ENCODE measurements around the gene DTX4.

Gene DTX4

DNA sequence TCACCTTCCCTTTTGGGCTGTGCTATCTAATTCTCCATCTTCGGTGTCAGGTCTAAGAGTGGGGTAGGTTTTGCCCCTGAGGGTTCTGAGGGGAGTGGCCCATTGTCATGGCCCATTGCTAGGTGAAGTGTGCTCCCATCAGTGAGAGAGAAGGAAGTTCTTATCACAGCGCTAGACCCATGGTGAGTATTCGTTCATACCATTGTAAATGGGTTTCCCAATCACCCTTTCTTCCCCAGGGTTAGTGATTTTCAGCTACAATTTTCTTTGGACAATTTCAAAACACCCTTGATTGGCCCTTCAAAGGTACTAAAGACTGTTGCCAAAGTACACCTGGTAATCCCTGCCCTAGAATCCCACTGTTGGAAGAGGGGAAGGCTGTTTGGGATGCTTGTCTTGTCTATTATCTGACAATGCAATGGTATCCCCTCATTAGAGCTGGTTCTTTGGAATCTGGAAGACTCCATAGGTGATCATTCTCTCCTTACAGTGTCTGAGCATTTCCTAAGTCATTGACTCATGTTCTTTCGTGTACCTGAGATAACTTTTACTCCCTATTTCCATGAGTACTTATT, 20.6 kb downstream of the DTX4 start:
- POLR2A ChIA-PET = no interaction called here
- H3K9me3 ChIP-seq (ENCODE audit: control insufficient read depth, insufficient read depth, low read depth, low read length) = no peaks in the 10 kb centered on the region
- H3K4me1 ChIP-seq (ENCODE audit: control insufficient read depth, insufficient read depth, low read length) = no peaks in the 10 kb centered on the region
- TF ChIP-seq ZNF670 (tag by site-specific recombination; IDR thresholded peaks at IDR 0.05; ENCODE audit: low read depth) = no peak
- TF ChIP-seq, protein P1, sequence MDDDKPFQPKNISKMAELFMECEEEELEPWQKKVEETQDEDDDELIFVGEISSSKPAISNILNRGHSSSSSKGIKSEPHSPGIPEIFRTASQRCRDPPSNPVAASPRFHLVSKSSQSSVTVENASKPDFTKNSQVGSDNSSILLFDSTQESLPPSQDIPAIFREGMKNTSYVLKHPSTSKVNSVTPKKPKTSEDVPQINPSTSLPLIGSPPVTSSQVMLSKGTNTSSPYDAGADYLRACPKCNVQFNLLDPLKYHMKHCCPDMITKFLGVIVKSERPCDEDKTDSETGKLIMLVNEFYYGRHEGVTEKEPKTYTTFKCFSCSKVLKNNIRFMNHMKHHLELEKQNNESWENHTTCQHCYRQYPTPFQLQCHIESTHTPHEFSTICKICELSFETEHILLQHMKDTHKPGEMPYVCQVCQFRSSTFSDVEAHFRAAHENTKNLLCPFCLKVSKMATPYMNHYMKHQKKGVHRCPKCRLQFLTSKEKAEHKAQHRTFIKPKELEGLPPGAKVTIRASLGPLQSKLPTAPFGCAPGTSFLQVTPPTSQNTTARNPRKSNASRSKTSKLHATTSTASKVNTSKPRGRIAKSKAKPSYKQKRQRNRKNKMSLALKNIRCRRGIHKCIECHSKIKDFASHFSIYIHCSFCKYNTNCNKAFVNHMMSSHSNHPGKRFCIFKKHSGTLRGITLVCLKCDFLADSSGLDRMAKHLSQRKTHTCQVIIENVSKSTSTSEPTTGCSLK (tag by site-specific recombination; IDR thresholded peaks at IDR 0.05) = no peak
- TF ChIP-seq, protein P2, sequence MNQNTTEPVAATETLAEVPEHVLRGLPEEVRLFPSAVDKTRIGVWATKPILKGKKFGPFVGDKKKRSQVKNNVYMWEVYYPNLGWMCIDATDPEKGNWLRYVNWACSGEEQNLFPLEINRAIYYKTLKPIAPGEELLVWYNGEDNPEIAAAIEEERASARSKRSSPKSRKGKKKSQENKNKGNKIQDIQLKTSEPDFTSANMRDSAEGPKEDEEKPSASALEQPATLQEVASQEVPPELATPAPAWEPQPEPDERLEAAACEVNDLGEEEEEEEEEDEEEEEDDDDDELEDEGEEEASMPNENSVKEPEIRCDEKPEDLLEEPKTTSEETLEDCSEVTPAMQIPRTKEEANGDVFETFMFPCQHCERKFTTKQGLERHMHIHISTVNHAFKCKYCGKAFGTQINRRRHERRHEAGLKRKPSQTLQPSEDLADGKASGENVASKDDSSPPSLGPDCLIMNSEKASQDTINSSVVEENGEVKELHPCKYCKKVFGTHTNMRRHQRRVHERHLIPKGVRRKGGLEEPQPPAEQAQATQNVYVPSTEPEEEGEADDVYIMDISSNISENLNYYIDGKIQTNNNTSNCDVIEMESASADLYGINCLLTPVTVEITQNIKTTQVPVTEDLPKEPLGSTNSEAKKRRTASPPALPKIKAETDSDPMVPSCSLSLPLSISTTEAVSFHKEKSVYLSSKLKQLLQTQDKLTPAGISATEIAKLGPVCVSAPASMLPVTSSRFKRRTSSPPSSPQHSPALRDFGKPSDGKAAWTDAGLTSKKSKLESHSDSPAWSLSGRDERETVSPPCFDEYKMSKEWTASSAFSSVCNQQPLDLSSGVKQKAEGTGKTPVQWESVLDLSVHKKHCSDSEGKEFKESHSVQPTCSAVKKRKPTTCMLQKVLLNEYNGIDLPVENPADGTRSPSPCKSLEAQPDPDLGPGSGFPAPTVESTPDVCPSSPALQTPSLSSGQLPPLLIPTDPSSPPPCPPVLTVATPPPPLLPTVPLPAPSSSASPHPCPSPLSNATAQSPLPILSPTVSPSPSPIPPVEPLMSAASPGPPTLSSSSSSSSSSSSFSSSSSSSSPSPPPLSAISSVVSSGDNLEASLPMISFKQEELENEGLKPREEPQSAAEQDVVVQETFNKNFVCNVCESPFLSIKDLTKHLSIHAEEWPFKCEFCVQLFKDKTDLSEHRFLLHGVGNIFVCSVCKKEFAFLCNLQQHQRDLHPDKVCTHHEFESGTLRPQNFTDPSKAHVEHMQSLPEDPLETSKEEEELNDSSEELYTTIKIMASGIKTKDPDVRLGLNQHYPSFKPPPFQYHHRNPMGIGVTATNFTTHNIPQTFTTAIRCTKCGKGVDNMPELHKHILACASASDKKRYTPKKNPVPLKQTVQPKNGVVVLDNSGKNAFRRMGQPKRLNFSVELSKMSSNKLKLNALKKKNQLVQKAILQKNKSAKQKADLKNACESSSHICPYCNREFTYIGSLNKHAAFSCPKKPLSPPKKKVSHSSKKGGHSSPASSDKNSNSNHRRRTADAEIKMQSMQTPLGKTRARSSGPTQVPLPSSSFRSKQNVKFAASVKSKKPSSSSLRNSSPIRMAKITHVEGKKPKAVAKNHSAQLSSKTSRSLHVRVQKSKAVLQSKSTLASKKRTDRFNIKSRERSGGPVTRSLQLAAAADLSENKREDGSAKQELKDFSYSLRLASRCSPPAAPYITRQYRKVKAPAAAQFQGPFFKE (tag by site-specific recombination; IDR thresholded peaks at IDR 0.05; ENCODE audit: borderline replicate concordance) = no peak
- no peak for TF ChIP-seq ZBTB17 (tag by site-specific recombination; IDR thresholded peaks at IDR 0.05)
- no peak for TF ChIP-seq ZNF10 (tag by site-specific recombination; IDR thresholded peaks at IDR 0.05)
- TF ChIP-seq ZSCAN16 (tag by site-specific recombination; IDR thresholded peaks at IDR 0.05) = no peak
- TF ChIP-seq ZNF558 (tag by site-specific recombination; IDR thresholded peaks at IDR 0.05) = no peak
- TF ChIP-seq, protein P3, sequence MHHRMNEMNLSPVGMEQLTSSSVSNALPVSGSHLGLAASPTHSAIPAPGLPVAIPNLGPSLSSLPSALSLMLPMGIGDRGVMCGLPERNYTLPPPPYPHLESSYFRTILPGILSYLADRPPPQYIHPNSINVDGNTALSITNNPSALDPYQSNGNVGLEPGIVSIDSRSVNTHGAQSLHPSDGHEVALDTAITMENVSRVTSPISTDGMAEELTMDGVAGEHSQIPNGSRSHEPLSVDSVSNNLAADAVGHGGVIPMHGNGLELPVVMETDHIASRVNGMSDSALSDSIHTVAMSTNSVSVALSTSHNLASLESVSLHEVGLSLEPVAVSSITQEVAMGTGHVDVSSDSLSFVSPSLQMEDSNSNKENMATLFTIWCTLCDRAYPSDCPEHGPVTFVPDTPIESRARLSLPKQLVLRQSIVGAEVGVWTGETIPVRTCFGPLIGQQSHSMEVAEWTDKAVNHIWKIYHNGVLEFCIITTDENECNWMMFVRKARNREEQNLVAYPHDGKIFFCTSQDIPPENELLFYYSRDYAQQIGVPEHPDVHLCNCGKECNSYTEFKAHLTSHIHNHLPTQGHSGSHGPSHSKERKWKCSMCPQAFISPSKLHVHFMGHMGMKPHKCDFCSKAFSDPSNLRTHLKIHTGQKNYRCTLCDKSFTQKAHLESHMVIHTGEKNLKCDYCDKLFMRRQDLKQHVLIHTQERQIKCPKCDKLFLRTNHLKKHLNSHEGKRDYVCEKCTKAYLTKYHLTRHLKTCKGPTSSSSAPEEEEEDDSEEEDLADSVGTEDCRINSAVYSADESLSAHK (tag by site-specific recombination; IDR thresholded peaks at IDR 0.05) = no peak
- H3K27ac ChIP-seq (ENCODE audit: extremely low read depth, low read depth, low read length) = no peak overlapping the region
- CTCF ChIA-PET = interaction anchor here (0.6 to 1.7 kb wide), 5 partner anchors 10 to 189 kb away, joined by 3 to 8 read pairs (median 3); partner anchors contain the start of gene DTX4
- peaks cover 0 to 71% of the 10 kb centered on the region in 2 experiments; a peak in 1 of 3 replicates for H3K36me3 ChIP-seq (ENCODE audit: control insufficient read depth in 2 of 2, insufficient read depth in 1 of 2, low read length in 2 of 2)
- H3K4me3 ChIP-seq (ENCODE audit: low read depth, low read length) = no peak overlapping the region

DNA sequence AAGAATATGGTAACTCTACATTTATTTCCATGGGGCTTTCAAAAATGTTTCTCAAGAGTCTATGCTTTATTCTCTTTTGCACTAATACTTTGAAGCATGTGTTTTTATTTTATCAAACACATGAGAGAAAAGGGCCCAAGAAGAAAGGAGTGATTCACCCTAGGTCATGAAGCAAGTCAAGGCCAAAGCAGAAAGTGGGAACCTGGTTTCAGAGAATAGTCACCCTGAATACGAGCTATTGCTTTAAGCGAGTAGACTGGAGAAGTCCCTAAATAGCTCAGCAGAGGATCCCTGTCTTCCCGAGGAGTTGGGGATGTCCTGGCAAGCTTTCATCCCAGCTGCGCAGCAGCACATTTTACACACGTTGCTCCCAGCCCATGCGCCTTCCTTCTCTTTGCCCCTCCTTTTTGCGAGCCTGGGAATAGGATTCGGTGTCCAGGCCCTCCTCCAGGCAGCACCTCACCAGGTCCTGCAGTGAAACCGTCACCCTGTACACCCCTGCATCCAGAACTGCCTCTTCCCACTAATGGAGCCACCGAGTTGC, 21.7 kb downstream of the DTX4 start:
- CTCF ChIA-PET = interaction anchor here (0.6 to 1.7 kb wide), 7 partner anchors 9 to 23 kb away, joined by 3 to 8 read pairs (median 3); partner anchors contain the start of gene DTX4
- Histone ChIP-seq H3K36me3 (ENCODE audit: control insufficient read depth in 2 of 2, insufficient read depth in 1 of 2, low read length in 2 of 2) (peaks cover 0 to 74% of the 10 kb centered on the region in 2 experiments; a peak in 1 of 3 replicates), H3K4me1 (ENCODE audit: control insufficient read depth, insufficient read depth, low read length) (no peaks in the 10 kb centered on the region), H3K4me3 (ENCODE audit: low read depth, low read length) (no peak overlapping the region), H3K9me3 (ENCODE audit: control insufficient read depth, insufficient read depth, low read depth, low read length) (no peaks in the 10 kb centered on the region), H3K27ac (ENCODE audit: extremely low read depth, low read depth, low read length) (no peak overlapping the region)
- POLR2A ChIA-PET = no interaction called here
- TF ChIP-seq, protein P4, sequence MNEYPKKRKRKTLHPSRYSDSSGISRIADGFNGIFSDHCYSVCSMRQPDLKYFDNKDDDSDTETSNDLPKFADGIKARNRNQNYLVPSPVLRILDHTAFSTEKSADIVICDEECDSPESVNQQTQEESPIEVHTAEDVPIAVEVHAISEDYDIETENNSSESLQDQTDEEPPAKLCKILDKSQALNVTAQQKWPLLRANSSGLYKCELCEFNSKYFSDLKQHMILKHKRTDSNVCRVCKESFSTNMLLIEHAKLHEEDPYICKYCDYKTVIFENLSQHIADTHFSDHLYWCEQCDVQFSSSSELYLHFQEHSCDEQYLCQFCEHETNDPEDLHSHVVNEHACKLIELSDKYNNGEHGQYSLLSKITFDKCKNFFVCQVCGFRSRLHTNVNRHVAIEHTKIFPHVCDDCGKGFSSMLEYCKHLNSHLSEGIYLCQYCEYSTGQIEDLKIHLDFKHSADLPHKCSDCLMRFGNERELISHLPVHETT (tag by site-specific recombination; IDR thresholded peaks at IDR 0.05) = no peak
- TF ChIP-seq, protein P5, sequence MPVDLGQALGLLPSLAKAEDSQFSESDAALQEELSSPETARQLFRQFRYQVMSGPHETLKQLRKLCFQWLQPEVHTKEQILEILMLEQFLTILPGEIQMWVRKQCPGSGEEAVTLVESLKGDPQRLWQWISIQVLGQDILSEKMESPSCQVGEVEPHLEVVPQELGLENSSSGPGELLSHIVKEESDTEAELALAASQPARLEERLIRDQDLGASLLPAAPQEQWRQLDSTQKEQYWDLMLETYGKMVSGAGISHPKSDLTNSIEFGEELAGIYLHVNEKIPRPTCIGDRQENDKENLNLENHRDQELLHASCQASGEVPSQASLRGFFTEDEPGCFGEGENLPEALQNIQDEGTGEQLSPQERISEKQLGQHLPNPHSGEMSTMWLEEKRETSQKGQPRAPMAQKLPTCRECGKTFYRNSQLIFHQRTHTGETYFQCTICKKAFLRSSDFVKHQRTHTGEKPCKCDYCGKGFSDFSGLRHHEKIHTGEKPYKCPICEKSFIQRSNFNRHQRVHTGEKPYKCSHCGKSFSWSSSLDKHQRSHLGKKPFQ (tag by site-specific recombination; IDR thresholded peaks at IDR 0.05) = no peak
- no peak for TF ChIP-seq HOXD13 (CRISPR knock-in tag; IDR thresholded peaks at IDR 0.05; ENCODE audit: borderline replicate concordance)
- TF ChIP-seq, protein P1 (tag by site-specific recombination; IDR thresholded peaks at IDR 0.05) = no peak
- TF ChIP-seq ZXDB (tag by site-specific recombination; IDR thresholded peaks at IDR 0.05) = no peak
- TF ChIP-seq ZNF10 (tag by site-specific recombination; IDR thresholded peaks at IDR 0.05) = no peak
- no peak for TF ChIP-seq ZNF394 (tag by site-specific recombination; IDR thresholded peaks at IDR 0.05; ENCODE audit: borderline replicate concordance)
- no peak for TF ChIP-seq ZNF211 (tag by site-specific recombination; IDR thresholded peaks at IDR 0.05; ENCODE audit: low read depth)
- TF ChIP-seq MYNN (tag by site-specific recombination; IDR thresholded peaks at IDR 0.05; ENCODE audit: borderline replicate concordance) = no peak

Measured in HEK293 (cell line).